Endodermal cell (in vitro differentiated cells): Measurements from ENCODE around the gene NKX2-4. TPM values are rescaled to one million over a fixed set of nuclear protein-coding genes. Genes with fewer than 3 reads are reported as not detected.
A peak's percentile ranks its signal among the peaks of the same experiment; 100 is the strongest.

Experiments used
- DNase-seq: peaks from one replicate; pipeline ENCODE4 v3.0.0-alpha.2; 2017
- H3K27ac ChIP-seq: 2 replicates; pipeline ENCODE4 v1.5.1; 2013; ENCODE audit warnings: mild to moderate bottlenecking, low read depth, low read length, moderate library complexity
- H3K27me3 ChIP-seq: 2 replicates; pipeline ENCODE4 v1.6.1; 2013; ENCODE audit warnings: mild to moderate bottlenecking, low read length, moderate library complexity; ENCODE audit not compliant: insufficient read depth, control insufficient read depth, poor library complexity, severe bottlenecking
- H3K36me3 ChIP-seq: 2 replicates; pipeline ENCODE4 v1.7.0; 2013; ENCODE audit warnings: mild to moderate bottlenecking, low read length, moderate library complexity; ENCODE audit not compliant: control insufficient read depth, insufficient read depth
- H3K4me1 ChIP-seq: one replicate; pipeline ENCODE4 v1.7.0; 2013; ENCODE audit warnings: low read length; ENCODE audit not compliant: control insufficient read depth, insufficient read depth
- H3K4me3 ChIP-seq: 2 replicates; pipeline ENCODE4 v1.5.1; 2013; ENCODE audit warnings: mild to moderate bottlenecking, low read length, moderate library complexity
- H3K9ac ChIP-seq: 2 replicates; pipeline ENCODE4 v1.6.1; 2013; ENCODE audit warnings: mild to moderate bottlenecking, low read length, moderate library complexity; ENCODE audit not compliant: poor library complexity, severe bottlenecking; ENCODE audit errors: extremely low read depth
- H3K9me3 ChIP-seq: 2 replicates; pipeline ENCODE4 v1.6.1; 2013; ENCODE audit warnings: mild to moderate bottlenecking, low read length, moderate library complexity; ENCODE audit not compliant: control insufficient read depth
- H3K27ac Mint-ChIP-seq: 2 replicates; pipeline ENCODE4 v1.8.0; 2020; ENCODE audit warnings: mixed read lengths
- H3K27me3 Mint-ChIP-seq: 2 replicates; pipeline ENCODE4 v1.8.0; 2021; ENCODE audit warnings: mild to moderate bottlenecking, mixed read lengths; ENCODE audit not compliant: insufficient read depth
- H3K36me3 Mint-ChIP-seq: 2 replicates; pipeline ENCODE4 v1.8.0; 2020; ENCODE audit warnings: low read depth, mixed read lengths
- H3K4me1 Mint-ChIP-seq: 2 replicates; pipeline ENCODE4 v1.8.0; 2020; ENCODE audit warnings: mixed read lengths
- H3K4me3 Mint-ChIP-seq: 2 replicates; pipeline ENCODE4 v1.8.0; 2020; ENCODE audit warnings: mild to moderate bottlenecking, moderate library complexity, mixed read lengths
- H3K9me3 Mint-ChIP-seq: 2 replicates; pipeline ENCODE4 v1.8.0; 2020; ENCODE audit warnings: mild to moderate bottlenecking, mixed read lengths
- WGBS, 2 experiments: methylation state at CpG; one replicate each; pipeline versions ENCODE4 v1.1.5 to v1.1.7; 2013; ENCODE audit warnings: missing lambda C conversion rate in 2 of 2, mixed read lengths in 1 of 2; ENCODE audit not compliant: insufficient coverage in 1 of 2, insufficient read length in 1 of 2; 5-methylcytosine and 5-hydroxymethylcytosine counted together
- total RNA-seq, 2 donors: library from RNA; stranded (reverse); fragmentation: NEBNext Ultra II Directional in 1 of 2; extraction: Animal tissue kit (Norgen Biotek cat#: 25700) in 1 of 2; gene quantifications; 2 replicates in 1 of 2; 3 replicates in 1 of 2; pipeline ENCODE4 v1.2.1, GENCODE V29; 2021
- TF ChIP-seq, protein P1 (sequence below): fragments of 200-600 bp; sonication (generic); conservative IDR thresholded peaks from 2 replicates; pipeline ENCODE4 v1.5.0; 2021; ENCODE audit warnings: antibody characterized with exemption, mild to moderate bottlenecking

The NKX2-4 gene
- total RNA-seq, 2 donors from 2014 or later, result not detected

DNA sequence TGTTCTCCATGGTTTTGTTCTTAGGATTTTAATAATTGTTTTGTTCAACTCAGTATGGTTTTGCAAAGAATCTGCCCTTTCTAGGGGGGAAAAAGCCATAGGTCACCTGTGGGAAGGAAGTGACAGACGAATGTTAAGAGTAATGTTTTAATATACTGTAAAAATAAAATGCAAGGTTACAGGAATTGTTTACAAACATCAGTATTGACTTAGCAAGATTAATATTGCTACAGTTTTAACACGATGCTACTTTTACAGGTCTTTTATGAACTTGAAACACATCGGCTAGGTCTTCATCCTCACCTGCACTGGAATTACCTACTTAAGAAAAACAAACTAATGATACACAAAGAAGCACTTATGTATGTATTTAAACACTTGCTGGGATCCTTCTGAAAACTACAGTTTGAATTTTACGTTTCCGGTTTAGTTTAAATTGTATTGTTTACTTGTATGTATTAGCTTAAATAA is 1.7 kb upstream of the NKX2-4 start:
- Histone ChIP-seq H3K4me3 (no peak overlapping the region), H3K9me3 (no peaks in the 10 kb centered on the region), H3K4me1 (no peaks in the 10 kb centered on the region), H3K36me3 (no peaks in the 10 kb centered on the region), H3K27ac (no peak overlapping the region), H3K9ac (no peak overlapping the region), H3K27me3 (peaks cover 95% of the 10 kb centered on the region)
- no peak overlapping the region for H3K4me3 Mint-ChIP-seq
- no peaks in the 10 kb centered on the region for H3K4me1 Mint-ChIP-seq
- TF ChIP-seq, protein P1, sequence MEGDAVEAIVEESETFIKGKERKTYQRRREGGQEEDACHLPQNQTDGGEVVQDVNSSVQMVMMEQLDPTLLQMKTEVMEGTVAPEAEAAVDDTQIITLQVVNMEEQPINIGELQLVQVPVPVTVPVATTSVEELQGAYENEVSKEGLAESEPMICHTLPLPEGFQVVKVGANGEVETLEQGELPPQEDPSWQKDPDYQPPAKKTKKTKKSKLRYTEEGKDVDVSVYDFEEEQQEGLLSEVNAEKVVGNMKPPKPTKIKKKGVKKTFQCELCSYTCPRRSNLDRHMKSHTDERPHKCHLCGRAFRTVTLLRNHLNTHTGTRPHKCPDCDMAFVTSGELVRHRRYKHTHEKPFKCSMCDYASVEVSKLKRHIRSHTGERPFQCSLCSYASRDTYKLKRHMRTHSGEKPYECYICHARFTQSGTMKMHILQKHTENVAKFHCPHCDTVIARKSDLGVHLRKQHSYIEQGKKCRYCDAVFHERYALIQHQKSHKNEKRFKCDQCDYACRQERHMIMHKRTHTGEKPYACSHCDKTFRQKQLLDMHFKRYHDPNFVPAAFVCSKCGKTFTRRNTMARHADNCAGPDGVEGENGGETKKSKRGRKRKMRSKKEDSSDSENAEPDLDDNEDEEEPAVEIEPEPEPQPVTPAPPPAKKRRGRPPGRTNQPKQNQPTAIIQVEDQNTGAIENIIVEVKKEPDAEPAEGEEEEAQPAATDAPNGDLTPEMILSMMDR, result no peak
- H3K9me3 Mint-ChIP-seq, result no peaks in the 10 kb centered on the region
- no peak for DNase-seq
- H3K36me3 Mint-ChIP-seq, result no peaks in the 10 kb centered on the region
- H3K27me3 Mint-ChIP-seq, result peaks cover 83% of the 10 kb centered on the region
- 43 to 74% methylated on average over 2 to 5 of the region's 5 CpGs for WGBS, 2 experiments
- H3K27ac Mint-ChIP-seq, result no peak overlapping the region

DNA sequence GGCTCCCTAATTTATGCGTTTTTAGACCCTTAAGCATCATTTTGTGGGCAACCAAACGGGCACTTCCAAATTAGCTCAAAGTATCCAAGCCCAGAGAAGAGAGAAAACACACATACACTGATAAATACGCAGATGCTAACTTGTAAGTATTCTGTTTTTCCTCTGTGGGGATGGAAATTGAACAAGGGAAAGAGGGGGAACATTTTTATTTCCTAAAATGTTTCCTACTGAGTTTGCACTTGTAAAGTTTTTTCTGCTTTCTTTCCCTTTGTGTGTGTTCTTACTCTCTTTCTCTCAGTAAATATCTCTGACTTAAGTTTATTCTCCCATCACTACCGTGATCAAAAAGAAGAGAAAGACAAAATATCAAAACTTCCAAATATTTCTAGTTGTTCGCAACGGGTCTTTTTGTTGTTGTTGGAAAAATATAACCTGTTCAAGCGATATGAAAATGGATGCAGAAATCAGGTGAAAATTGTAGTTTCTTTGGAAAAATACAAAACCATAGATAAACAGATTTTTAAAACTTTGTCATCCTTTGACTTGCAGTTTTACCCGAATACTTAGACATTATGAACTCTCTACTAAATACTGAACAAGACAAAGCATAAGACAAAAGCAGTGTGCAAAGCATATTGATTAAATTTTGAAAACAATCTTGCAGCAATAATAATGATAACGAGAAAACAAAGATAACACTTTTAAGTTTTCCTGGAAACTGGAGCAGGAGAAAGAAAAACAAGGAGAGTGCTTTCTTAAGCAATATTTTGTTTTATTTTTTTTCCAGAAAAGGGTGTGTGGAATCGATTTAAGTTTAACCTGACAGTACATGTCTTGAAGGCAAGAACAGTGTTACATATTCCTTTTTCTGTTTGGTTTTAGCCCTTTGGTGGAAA is 1.0 kb upstream of the NKX2-4 start:
- H3K9me3 ChIP-seq, result no peaks in the 10 kb centered on the region
- H3K27me3 Mint-ChIP-seq, result peaks cover 85% of the 10 kb centered on the region
- DNase-seq, result no peak
- H3K27ac Mint-ChIP-seq, result no peak overlapping the region
- H3K27ac ChIP-seq, result no peak overlapping the region
- no peaks in the 10 kb centered on the region for H3K36me3 Mint-ChIP-seq
- no peaks in the 10 kb centered on the region for H3K4me1 ChIP-seq
- H3K4me1 Mint-ChIP-seq, result no peaks in the 10 kb centered on the region
- no peak overlapping the region for H3K4me3 ChIP-seq
- H3K27me3 ChIP-seq, result peaks cover 98% of the 10 kb centered on the region
- peak overlapping the region; percentile 42 for H3K4me3 Mint-ChIP-seq
- TF ChIP-seq, protein P1, result no peak
- H3K36me3 ChIP-seq, result no peaks in the 10 kb centered on the region
- no peak overlapping the region for H3K9ac ChIP-seq
- no peaks in the 10 kb centered on the region for H3K9me3 Mint-ChIP-seq
- 20 to 39% methylated on average over 2 to 9 of the region's 10 CpGs for WGBS, 2 experiments

DNA sequence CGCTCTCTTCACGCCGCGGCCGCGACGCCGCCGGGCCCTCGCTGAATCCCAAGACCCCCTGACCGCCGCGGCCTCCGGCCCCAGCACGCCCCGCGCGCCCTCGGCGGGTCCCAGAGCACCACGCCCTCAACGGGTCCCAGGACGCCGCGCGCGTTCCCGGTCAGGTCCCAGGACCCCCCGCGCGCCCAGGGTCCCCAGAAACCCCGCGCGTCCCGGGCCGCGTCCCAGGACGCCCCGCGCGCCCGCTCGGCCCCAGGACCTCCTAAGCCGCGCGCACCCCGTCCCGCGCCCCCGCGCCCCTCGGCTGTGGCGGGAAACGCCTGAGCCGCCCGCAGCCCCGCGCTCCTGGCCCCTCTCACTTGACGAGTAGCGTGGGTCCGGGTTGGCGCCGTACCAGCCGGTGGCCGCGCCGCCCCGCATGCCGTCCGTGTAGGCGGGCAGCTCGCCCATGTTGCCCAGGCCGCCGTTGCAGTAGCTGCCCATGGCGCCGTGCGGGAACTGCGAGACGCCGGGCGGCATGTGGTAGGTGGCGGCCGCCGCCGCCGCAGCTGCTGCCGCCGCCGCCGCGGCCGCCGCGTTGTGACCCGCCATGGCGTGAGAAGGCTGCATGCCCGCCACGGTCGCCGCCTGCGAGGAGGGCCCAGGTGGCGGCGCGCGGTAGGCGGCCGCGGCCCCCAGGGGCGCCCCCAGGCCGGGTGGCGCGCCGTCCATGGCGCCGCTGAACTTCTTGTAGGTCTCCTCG is 556 bp downstream of the NKX2-4 start:
- Mint-ChIP-seq H3K4me3 (no peak overlapping the region), H3K36me3 (no peaks in the 10 kb centered on the region), H3K4me1 (peaks cover 2% of the 10 kb centered on the region), H3K27ac (no peak overlapping the region), H3K9me3 (no peaks in the 10 kb centered on the region), H3K27me3 (peaks cover 91% of the 10 kb centered on the region)
- no peak overlapping the region for H3K4me3 ChIP-seq
- H3K9ac ChIP-seq, result no peak overlapping the region
- WGBS, 2 experiments, result 1 to 2% methylated on average over 23 to 116 of the region's 116 CpGs
- no peaks in the 10 kb centered on the region for H3K9me3 ChIP-seq
- no peak overlapping the region for H3K27ac ChIP-seq
- TF ChIP-seq, protein P1, result no peak
- peaks cover 100% of the 10 kb centered on the region for H3K27me3 ChIP-seq
- no peaks in the 10 kb centered on the region for H3K4me1 ChIP-seq
- DNase-seq, result peak; percentile 76
- no peaks in the 10 kb centered on the region for H3K36me3 ChIP-seq
